ENCODE results near the gene USP22. TPM values are rescaled to one million over a fixed set of nuclear protein-coding genes. Genes with fewer than 3 reads are reported as not detected.

The USP22 gene
- total and polyA plus RNA-seq, 2 donors (not counting 3 experiments of a cell fraction or from before 2014, with no cell fraction given): 204 to 260 TPM

- no peaks in the 10 kb centered on the region for H3K79me2 ChIP-seq (ENCODE audit: control insufficient read depth, insufficient read depth, low read length)
- dilution Hi-C loops (cut with MboI; ENCODE audit: extremely low pct_ligation_motif_present, low sequenced_read_pairs) (no loop called here), intact Hi-C loops (cut with micrococcal nuclease) (no loop called here)
- DNase-seq (ENCODE audit: low read depth, low spot score) (no peak), FAIRE-seq (no peak)
- H4K20me1 ChIP-seq (replicated peaks; ENCODE audit: control insufficient read depth, extremely low read depth, insufficient read depth, low read length): no peaks in the 10 kb centered on the region
- H3K9me3 ChIP-seq (replicated peaks; ENCODE audit: control insufficient read depth, insufficient read depth, low read length): no peaks in the 10 kb centered on the region
- H2AFZ ChIP-seq (ENCODE audit: low read depth, low read length): no peak overlapping the region
- POLR2A ChIA-PET: no interaction called here
- no peaks in the 10 kb centered on the region for H3K36me3 ChIP-seq (ENCODE audit: control insufficient read depth in 2 of 2, extremely low read depth in 1 of 2, insufficient read depth in 2 of 2, low read length in 2 of 2)
- no peaks in the 10 kb centered on the region for H3K4me1 ChIP-seq (ENCODE audit: control insufficient read depth, extremely low read depth, insufficient read depth, low read length)
- BruUV-seq (replicated peaks): no TSS peak
- H3K27ac ChIP-seq (ENCODE audit: insufficient read depth, low read depth, low read length): no peak overlapping the region
- CTCF ChIA-PET: no interaction called here
- H3K4me3 ChIP-seq (replicated peaks in 1 of 3; ENCODE audit: insufficient read depth in 1 of 3, low read depth in 1 of 3, low read length in 3 of 3): no peak overlapping the region
- no peak overlapping the region for H3K4me2 ChIP-seq (ENCODE audit: insufficient read depth, low read length)
- H3K27me3 ChIP-seq (ENCODE audit: control insufficient read depth in 2 of 2, insufficient read depth in 2 of 2, low read length in 2 of 2): peaks cover 0 to 6% of the 10 kb centered on the region in 2 experiments
- no peaks in the 10 kb centered on the region for H3K9me1 ChIP-seq (replicated peaks; ENCODE audit: control insufficient read depth, extremely low read depth, insufficient read depth, low read length)
- H3K9ac ChIP-seq (replicated peaks; ENCODE audit: extremely low read depth, insufficient read depth, low read length): no peak overlapping the region
- no peak for TF ChIP-seq FOS (IDR thresholded peaks at IDR 0.05; ENCODE audit: borderline replicate concordance, insufficient read depth, low read length)
- no peak for TF ChIP-seq GATA2 (IDR thresholded peaks at IDR 0.05; ENCODE audit: insufficient read depth, insufficient read length, low read depth, low read length)
- TF ChIP-seq POLR2A (IDR thresholded peaks at IDR 0.05; ENCODE audit: low read depth, low read length): no peak
- TF ChIP-seq CTCF (IDR thresholded peaks at IDR 0.05; ENCODE audit: extremely low read depth in 1 of 2, insufficient read depth in 1 of 2, low read depth in 1 of 2, low read length in 2 of 2): no peak
- TF ChIP-seq JUN (IDR thresholded peaks at IDR 0.05; ENCODE audit: borderline replicate concordance, insufficient read depth, insufficient read length, low read depth): no peak
- TF ChIP-seq POLR2AphosphoS5 (IDR thresholded peaks at IDR 0.05; ENCODE audit: insufficient read depth, low read depth, low read length): no peak
- no peak for TF ChIP-seq MAX (IDR thresholded peaks at IDR 0.05; ENCODE audit: insufficient read depth, insufficient read length)
- no peak for TF ChIP-seq MYC (IDR thresholded peaks at IDR 0.05; ENCODE audit: low read depth, low read length)
- no peak for TF ChIP-seq EZH2 (IDR thresholded peaks at IDR 0.05; ENCODE audit: borderline replicate concordance, low read depth, low read length, severe bottlenecking)
Observed at GRCh38 chr17:20952183-20952582, 90.6 kb downstream of the USP22 start.

Small RNAs within 50 kb of the gene (small RNA-seq; reads per million reads assigned to genes)
- not detected for gene AC087393.1 (ENCODE audit: insufficient read depth, insufficient read length, low read depth, low replicate concordance)

Other genes starting within 250 kb of the USP22 start
- 12.7 and 14.0 TPM in 2 replicates for gene DHRS7B, start 84.0 kb upstream of the USP22 start, total RNA-seq
- 24.2 and 28.1 TPM in 2 replicates for gene DHRS7B, start 84.0 kb upstream of the USP22 start, polyA plus RNA-seq
- gene TMEM11, start 171.2 kb upstream of the USP22 start, total RNA-seq: 27.4 and 28.8 TPM in 2 replicates
- 79.9 and 100 TPM in 2 replicates for gene TMEM11, start 171.2 kb upstream of the USP22 start, polyA plus RNA-seq
- 7.2 and 8.1 TPM in 2 replicates for gene NATD1, start 210.4 kb upstream of the USP22 start, total RNA-seq
- 6.9 and 7.0 TPM in 2 replicates for gene NATD1, start 210.4 kb upstream of the USP22 start, polyA plus RNA-seq
- gene MAP2K3, start 241.7 kb upstream of the USP22 start, total RNA-seq: 33.2 and 36.3 TPM in 2 replicates
- gene MAP2K3, start 241.7 kb upstream of the USP22 start, polyA plus RNA-seq: 13.5 and 15.3 TPM in 2 replicates